Activated naive CD4-positive, alpha-beta T cell (primary cell): ENCODE data around the gene CENPM.
"Not testable (repeated sequence)": the region's sequence is repeated elsewhere in the genome, so short reads cannot be mapped to it uniquely, and the experiment has no call there.

ENCODE experiments used
- DNase-seq, 4 experiments: peaks; one replicate each; lab custom pipeline; 2025; lab: John Stamatoyannopoulos, UW

Gene CENPM

GRCh38 chr22:41966225-41966606 lies 19.3 kb upstream of the CENPM start:
- no peak for DNase-seq

- no peak for DNase-seq
These were observed 17.1 kb upstream of the CENPM start for GRCh38 chr22:41964112-41964491.

- DNase-seq, result no peak
These were observed 16.6 kb upstream of the CENPM start for GRCh38 chr22:41963453-41964111.

GRCh38 chr22:41957941-41958556 lies 11.1 kb upstream of the CENPM start:
- DNase-seq, result no peak

GRCh38 chr22:41952713-41953112 lies 5.8 kb upstream of the CENPM start:
- no peak for DNase-seq

GRCh38 chr22:41951898-41952474 lies 5.0 kb upstream of the CENPM start, which contains the start of gene SMIM45:
Gene SMIM45, plus strand, starts transcription at chr22:41952150.
- no peak for DNase-seq

GRCh38 chr22:41949297-41949965 lies 2.5 kb upstream of the CENPM start:
- no peak for DNase-seq

GRCh38 chr22:41948928-41949296 lies 2.0 kb upstream of the CENPM start:
- not testable (repeated sequence) for DNase-seq

GRCh38 chr22:41948142-41948541 lies 1.2 kb upstream of the CENPM start:
- DNase-seq, result no peak

- no peak for DNase-seq
These were observed 600 bp upstream of the CENPM start for GRCh38 chr22:41947424-41948080.

- DNase-seq, result no peak
These were observed 3.2 kb downstream of the CENPM start for GRCh38 chr22:41943661-41944209.

- DNase-seq, result peak; percentile 57 to 81 (median 64)
These were observed 5.9 kb downstream of the CENPM start for GRCh38 chr22:41940832-41941765.

- peak; percentile 34 to 83 (median 60) for DNase-seq
These were observed 6.7 kb downstream of the CENPM start for GRCh38 chr22:41939981-41940831.

- DNase-seq, result no peak
These were observed 10.1 kb downstream of the CENPM start for GRCh38 chr22:41936894-41937169.

- DNase-seq, result no peak
These were observed 11.4 kb downstream of the CENPM start for GRCh38 chr22:41935509-41935908.

GRCh38 chr22:41935015-41935351 lies 12.0 kb downstream of the CENPM start:
- no peak for DNase-seq

GRCh38 chr22:41934284-41935014 lies 12.5 kb downstream of the CENPM start:
- DNase-seq, result no peak

- DNase-seq, result no peak
These were observed 13.4 kb downstream of the CENPM start for GRCh38 chr22:41933411-41934177.

GRCh38 chr22:41932353-41932752 lies 14.6 kb downstream of the CENPM start:
- no peak for DNase-seq
